ENCODE data around the gene TRANK1. TPM values are rescaled to one million over a fixed set of nuclear protein-coding genes. Genes with fewer than 3 reads are reported as not detected.
A peak's percentile ranks its signal among the peaks of the same experiment; 100 is the strongest.
"Not testable (repeated sequence)": the region's sequence is repeated elsewhere in the genome, so short reads cannot be mapped to it uniquely, and the experiment has no call there.

The TRANK1 gene
- polyA plus RNA-seq (ENCODE audit: insufficient read length in 12 of 12) = 10 to 100 TPM in 1 of 12 donors, 1 to 10 TPM in 10, not detected in 1; 4.0 to 19.3 (median 5.6) TPM
- long read RNA-seq, donor 1, partial matches to known transcripts = 8 of 8 reads
- long read RNA-seq, donor 1, other reads (novel, unspliced or antisense) = 0 of 8 reads
- long read RNA-seq, donor 2 = 0 reads
- long read RNA-seq, donor 3 = 0 reads
- long read RNA-seq, donor 4 = 0 reads
- long read RNA-seq, donor 5 = 0 reads
- long read RNA-seq, donor 6 = 0 reads
- long read RNA-seq, donor 7 = 0 reads
- long read RNA-seq, donor 8, partial matches to known transcripts = 6 of 6 reads
- long read RNA-seq, donor 8, other reads (novel, unspliced or antisense) = 0 of 6 reads
- long read RNA-seq, donor 9 = 0 reads
- long read RNA-seq, donor 10, partial matches to known transcripts = 5 of 5 reads
- long read RNA-seq, donor 10, other reads (novel, unspliced or antisense) = 0 of 5 reads
- long read RNA-seq, donor 11 = 0 reads

DNA sequence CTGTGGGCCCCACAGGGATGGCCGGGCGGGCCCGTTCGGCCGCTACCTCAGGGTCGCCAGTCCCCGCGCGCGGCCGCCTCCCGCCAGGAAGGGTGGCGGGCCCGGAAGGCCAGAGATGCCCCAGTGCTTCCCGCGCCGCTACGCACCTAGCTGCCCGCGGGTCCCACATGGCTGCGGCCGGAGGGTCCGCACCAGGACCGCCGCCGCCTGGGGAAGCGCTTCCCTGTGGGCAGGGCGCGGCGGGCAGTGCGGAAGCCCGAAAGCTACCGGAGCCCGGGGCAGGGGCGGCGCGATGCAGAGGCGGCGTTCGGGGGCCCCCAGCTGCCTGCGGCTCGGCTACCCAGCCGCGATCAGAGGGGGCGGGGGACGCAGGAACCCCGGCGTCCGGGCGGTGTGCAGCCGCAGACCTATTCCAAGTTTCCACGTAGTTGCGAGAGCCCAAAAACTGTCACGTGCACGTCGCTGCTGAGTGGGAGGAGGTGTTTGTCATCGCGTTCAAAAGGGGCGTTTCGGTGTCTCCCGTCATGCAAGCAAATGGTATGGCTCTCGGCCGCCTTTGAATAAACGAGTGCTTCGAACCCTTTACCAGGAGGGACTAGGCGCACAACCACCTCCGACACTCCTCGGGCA lies at the start of gene TRANK1:
TSS of gene TRANK1 (minus strand) at position 414 of the 630 bp plus-strand sequence. CDS start at position 169, 245 bp downstream.
- DNase-seq = peak; percentile 80

DNA sequence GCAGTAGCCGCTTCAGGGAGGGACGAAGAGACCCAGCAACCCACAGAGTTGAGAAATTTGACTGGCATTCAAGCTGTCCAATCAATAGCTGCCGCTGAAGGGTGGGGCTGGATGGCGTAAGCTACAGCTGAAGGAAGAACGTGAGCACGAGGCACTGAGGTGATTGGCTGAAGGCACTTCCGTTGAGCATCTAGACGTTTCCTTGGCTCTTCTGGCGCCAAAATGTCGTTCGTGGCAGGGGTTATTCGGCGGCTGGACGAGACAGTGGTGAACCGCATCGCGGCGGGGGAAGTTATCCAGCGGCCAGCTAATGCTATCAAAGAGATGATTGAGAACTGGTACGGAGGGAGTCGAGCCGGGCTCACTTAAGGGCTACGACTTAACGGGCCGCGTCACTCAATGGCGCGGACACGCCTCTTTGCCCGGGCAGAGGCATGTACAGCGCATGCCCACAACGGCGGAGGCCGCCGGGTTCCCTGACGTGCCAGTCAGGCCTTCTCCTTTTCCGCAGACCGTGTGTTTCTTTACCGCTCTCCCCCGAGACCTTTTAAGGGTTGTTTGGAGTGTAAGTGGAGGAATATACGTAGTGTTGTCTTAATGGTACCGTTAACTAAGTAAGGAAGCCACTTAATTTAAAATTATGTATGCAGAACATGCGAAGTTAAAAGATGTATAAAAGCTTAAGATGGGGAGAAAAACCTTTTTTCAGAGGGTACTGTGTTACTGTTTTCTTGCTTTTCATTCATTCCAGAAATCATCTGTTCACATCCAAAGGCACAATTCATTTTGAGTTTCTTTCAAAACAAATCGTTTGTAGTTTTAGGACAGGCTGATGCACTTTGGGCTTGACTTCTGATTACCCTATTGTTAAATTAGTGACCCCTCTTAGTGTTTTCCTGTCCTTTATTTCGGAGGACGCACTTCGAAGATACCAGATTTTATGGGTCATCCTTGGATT lies 48.8 kb upstream of the TRANK1 start, which contains the start of gene MLH1:
TSS of gene MLH1 (plus strand) at position 193 of the 958 bp plus-strand sequence. CDS start at position 223, 30 bp downstream.
- DNase-seq = peak; percentile 100

DNA sequence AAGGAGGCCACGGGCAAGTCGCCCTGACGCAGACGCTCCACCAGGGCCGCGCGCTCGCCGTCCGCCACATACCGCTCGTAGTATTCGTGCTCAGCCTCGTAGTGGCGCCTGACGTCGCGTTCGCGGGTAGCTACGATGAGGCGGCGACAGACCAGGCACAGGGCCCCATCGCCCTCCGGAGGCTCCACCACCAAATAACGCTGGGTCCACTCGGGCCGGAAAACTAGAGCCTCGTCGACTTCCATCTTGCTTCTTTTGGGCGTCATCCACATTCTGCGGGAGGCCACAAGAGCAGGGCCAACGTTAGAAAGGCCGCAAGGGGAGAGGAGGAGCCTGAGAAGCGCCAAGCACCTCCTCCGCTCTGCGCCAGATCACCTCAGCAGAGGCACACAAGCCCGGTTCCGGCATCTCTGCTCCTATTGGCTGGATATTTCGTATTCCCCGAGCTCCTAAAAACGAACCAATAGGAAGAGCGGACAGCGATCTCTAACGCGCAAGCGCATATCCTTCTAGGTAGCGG lies 48.0 kb upstream of the TRANK1 start, which contains the start of gene EPM2AIP1:
TSS of gene EPM2AIP1 (minus strand) at position 326 of the 520 bp plus-strand sequence. CDS start at position 272, 54 bp downstream.
- DNase-seq = no peak

DNA sequence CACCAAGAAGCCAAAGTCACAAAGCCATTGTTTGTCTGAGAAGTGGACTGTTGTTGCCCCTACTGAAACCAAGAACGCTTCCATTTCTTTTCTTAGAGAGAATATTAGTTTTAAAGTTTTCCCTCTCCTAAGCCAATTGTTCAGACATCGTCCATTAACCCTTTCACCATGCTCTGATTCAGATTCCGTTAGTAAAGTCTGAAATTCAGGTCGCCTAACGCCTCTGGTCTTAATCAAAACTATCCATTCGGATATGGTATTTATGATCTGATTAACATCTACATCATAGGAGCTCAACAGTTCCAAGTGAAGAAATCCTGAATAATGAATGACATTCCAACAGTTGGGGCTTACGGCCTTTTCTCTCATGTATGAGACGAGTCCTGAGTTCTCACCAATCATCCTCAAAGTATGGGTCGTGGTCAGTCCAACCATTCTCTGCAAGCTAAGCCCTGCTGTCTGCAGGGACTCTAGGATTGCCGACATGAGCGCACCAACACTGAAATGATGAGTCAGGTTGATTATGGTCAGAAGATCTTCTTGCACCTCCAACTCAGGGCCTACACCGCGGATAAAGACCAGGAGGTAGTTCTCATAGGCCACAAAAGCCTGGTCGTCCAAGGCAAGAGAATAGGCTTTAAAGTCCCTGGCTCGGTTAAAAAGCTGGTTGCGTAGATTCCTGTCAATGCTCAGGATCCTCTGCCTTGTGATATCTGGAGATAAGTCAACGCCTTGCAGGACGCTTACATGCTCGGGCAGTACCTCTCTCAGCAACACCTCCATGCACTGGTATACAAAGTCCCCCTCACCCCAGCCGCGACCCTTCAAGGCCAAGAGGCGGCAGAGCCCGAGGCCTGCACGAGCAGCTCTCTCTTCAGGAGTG lies 47.3 kb upstream of the TRANK1 start:
- no peak for DNase-seq

DNA sequence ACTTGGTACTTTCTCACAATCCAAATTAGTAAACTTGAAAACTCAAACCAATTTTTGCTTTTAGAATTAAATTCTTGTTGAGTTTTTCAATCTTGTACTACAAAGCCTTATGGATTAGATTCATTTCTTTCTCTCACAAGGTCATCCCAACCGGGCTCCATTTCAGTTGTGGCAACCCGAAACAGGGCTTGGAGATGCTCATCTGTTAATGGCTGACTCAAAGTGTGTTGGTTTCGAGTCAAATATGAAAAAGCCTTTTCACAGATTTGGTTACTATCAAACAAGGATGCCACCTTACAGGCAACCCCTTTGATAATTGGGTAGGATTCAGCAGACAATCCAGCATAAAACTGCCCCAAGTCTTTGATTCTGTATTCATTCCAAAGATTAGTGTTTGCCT lies 46.3 kb upstream of the TRANK1 start:
- no peak for DNase-seq

DNA sequence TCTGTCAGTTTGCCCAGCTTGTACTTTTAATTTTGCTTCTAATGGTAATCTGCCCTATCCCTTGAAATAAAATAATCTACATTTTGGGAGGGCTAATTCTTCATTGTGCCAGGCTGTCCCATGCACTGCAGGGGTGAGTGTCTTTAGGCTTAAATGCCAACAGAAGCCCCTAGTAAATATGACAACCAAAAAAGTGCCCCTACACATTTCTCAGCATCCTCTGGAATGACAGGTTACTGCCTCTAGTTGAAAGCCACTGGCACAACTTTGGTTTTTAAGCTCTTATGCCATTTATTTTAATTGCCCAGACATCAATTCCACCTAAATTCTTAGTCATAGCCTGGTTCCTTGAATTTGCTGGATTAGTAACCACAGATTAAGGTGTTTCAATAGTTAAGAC lies 44.7 kb upstream of the TRANK1 start:
- no peak for DNase-seq

DNA sequence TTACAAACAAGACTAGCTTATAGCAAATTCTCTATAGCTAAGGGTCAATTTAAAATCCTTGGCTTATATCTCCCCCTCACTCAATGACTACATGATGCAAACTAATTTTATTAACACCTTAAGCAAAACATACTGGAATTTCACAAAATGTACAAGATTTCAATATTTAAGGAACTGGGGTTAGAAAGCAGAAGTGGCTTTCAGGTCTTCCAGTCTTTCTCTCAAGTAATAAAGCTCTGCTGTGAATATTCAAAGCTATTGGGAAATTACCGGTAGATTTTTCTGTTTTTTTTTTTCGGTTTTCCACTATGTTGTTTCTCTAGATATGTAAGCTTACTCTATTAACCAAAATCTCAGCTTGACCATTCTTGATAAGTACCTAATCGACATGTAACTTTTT lies 44.2 kb upstream of the TRANK1 start:
- no peak for DNase-seq

DNA sequence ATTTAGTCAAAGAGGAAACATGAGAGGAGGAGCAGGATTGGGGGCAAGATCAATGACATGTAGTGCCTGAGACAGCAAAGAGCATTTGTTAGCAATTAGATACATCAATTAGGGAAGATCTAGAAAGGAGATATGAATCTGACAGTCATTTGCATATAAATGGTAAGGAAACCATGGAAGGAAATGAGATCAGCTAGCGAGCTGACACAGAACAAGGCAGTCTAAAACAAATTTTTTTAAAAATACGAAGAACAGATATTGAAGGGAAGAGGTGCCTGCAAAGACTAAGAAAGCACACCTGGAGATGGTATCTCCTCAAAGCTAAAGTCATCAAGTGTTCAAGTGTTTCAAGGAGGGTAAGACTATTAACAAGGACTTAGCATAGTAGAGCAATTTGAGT lies 43.5 kb upstream of the TRANK1 start:
- no peak for DNase-seq

DNA sequence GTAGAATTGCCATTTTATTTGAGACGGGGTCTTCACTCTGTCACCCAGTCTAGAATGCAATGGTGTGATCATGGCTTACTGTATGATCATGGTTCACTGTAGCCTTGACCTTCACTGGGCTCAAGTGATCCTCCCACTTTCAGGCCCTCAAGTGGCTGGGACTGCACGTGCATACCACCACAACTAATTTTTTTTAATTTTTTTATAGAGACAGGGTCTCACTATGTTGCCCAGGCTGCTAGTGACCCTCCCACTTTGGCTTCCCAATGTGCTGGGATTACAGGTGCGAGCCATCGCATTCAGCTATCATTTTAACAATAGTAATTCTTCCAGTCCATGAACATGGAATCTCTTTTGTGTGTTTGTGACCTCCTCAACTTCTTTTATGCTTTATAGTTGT lies 36.2 kb upstream of the TRANK1 start:
- DNase-seq = no peak

DNA sequence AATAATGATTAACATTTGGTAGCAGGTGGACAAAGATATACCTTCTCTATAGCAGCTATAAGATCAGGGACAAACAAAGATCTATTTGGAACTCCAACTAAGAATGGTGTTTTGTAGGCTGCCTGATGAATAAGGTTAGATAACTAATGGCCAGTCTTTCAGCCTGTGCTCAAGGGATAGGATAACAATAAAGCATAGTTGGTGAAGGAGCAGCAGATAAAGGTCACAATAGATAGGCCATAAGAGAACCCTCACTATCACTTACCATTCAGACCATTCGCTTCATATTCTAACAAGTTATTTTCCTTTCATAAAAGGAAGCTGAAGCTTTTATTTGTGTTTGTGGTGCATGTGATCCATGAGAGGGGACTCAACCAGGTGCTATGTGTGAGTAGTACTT lies 28.3 kb upstream of the TRANK1 start:
- no peak for DNase-seq

DNA sequence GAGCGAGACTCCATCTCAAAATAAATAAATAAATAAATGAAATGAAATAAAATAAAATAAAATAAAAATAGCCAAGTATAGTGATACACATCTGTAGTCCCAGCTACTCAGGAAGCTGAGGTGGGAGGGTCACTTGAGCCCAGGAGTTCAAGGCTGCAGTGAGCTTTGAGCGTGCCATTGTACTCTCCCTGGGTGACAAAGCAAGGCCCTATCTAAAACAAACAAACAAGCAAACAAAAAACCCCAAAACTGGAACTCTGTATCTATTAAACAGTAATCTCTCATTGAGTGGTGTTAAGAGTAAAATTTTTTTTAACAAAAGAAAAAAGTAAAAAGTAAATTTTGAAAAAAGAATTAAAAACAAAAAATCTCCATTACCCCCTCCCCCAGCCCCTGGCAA lies 27.3 kb upstream of the TRANK1 start:
- no peak for DNase-seq

DNA sequence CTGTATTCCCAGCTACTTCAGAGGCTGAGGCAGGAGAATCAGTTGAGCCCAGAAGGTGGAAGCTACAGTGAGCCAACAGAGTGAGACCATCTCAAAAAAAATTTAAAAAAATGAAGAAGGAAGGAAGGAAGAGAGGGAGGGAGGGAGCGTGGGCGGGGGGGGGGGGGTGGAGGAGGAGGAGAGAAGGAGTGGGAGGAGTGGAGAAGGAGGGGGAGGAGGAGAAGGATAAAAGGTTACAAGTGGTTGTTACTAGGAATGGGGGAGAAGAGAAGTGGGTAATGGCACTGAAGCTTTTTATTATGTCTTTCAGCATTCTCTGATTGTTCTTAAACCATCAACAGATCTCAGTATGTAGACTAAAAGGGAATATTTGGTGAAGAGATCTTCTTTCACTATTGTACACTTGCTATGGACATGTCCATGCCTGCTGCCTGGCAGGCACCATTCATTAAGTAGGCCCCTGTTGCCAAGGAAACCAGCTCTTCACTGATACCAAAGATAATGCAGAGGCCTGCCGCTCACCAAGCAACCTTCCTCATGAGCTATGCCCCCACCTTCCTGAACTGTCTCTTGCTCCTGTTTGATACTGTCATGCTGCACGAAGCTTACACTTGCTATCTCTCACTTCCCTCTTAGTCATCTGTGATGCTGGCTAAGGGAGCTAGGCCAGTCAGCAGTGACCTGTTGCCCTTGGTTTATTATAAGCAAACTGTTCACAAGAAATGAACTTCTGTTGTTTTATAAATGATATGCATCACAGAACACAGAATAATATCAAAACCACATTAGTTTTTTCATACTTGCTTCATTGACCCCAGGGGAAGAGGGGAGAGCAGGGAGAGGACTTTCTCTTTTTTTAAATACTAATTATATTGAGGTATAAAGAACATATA lies 24.9 kb upstream of the TRANK1 start:
- no peak for DNase-seq

DNA sequence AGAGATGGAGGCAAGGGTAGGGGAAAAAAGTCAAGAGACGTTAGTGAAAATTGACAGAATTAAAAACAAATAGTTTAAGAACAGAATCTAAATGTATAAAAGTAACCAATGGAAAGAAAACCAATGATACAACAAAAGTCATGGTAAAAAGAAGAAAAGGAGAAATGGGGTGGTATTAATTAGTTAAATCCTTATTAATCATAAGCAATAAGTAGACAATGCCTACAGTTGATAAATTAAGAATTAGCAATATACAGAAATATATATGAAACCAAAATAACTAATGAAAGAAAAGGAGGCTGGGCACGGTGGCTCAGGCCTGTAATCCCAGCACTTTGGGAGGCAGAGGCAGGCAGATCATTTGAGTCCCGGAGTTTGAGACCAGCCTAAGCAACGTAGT lies 24.2 kb upstream of the TRANK1 start:
- DNase-seq = no peak

DNA sequence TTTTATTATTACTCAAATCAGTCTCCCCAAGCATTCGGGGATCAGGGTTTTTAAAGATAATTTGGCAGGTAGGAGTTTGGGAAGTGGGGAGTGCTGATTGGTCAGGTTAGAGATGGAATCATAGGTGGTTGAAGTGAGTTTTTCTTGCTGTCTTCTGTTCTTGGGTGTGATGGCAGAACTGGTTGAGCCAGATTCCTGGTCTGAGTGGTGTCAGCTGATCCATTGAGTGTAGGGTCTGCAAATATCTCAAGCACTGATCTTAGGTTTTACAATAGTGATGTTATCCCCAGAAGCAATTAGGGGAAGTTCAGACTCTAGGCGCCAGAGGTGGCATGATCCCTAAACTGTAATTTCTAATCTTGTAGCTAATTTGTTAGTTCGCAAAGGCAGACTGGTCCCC lies 20.6 kb upstream of the TRANK1 start:
- no peak for DNase-seq

DNA sequence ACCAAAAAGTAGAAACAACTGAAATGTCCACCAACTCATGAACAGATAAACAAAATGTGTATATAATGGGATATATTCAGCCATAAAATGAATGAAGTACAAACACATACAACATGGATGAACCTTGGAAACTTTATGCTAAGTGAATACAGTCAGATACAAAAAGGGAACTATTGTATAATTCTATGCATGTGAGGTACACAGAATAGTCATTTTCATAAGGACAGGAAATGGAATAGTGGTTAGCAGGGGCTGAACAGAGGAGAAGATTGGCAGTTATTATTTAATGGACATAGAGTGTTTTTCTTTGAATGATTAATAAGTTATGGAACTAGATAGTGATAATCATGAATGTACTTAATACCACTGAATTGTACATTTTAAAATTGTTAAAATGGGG lies 20.0 kb upstream of the TRANK1 start:
- no peak for DNase-seq

DNA sequence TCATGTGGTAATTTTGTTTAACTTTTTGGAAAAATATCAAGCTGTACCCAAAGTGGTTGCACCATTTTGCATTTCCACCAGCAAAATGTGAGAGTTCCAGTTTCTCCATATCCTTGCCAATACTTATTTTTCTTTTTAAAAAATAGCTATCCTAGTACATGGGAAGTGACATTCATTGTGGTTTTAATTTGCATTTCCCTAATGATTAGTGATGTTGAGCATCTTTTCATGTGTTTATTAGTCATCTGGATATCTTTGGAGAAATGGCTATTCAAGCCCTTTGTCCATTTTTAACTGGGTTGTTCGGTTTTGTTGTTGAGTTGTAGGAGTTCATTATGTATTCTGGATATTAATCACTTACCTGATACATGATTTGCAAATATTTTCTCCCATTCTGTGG lies 19.5 kb upstream of the TRANK1 start:
- DNase-seq = no peak

DNA sequence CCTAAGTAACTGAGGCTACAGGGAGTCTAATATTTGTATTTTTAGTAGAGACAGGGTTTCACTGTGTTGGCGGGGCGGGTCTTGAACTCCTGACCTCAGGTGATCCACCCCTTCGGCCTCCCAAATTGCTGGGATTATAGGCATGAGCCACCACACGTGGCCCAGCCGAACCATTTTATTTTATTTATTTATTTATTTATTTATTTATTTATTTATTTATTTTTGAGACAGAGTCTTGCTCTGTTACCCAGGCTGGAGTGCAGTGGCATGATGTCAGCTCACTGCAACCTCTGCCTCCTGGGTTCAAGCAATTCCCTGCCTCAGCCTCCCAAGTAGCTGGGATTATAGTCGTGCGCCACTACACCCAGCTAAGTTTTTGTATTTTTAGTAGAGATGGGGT lies 18.2 kb upstream of the TRANK1 start:
- DNase-seq = not testable (repeated sequence)

DNA sequence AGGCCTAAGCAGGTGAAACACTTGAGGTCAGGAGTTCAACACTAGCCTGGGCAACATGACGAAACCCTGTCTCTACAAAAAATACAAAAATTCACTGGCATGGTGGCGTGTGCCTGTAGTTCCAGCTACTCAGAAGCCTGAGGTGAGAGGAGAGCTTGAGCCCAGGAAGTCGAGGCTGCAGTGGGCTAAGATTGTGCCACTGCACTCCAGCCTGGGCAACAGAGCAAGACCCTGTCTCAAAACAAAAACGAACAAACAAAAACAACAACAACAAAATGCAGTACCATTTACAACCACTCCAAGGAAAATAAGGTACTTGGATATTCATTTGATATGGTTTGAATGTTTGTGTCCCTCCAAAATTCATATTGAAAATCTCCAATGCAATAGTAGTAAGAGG lies 15.6 kb upstream of the TRANK1 start:
- DNase-seq = no peak

DNA sequence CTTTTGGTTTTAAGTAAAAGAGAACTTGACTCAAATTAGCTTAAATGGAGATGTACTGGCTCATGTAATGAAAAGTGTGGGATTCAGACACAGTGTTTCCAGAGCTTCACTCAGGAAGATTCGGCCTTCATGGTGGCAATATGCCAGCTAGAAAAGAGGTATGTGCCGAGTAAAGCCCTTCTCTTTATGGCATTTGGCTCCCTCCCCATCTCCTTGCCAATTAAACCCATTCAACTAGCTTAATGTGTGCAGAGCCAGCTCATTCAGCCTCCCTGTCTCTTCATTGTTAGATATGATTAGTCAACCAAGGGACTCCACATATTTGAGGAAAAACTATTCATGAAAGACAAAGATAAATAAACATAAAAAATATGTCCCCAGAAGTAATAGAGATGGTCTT lies 15.0 kb upstream of the TRANK1 start:
- DNase-seq = no peak
